ENCODE data around the gene CDK19.
"Not testable (repeated sequence)": the region's sequence is repeated elsewhere in the genome, so short reads cannot be mapped to it uniquely, and the experiment has no call there.

The CDK19 gene

DNA sequence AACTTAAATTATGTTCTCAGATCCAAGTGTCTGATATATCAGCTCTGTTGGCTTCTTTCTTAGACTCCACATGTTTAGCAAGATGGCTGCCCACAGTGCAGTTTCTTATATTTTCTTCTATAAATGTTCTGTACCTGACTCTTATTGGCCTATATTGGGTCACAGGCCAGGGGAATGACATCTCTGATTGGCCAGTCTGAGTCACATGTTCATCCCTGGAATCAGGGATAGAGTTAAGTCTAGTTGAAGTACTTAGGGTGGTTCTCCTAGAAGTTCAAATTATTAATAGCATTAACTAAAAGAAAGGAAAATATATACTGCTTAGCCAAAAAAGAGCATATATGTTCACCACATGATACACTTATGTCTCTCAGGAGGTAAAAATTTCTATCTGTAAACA, 233.6 kb downstream of the CDK19 start:
- no peak for ATAC-seq
- TF ChIP-seq RARB (CRISPR knock-in tag; IDR thresholded peaks at IDR 0.05) (no peak), ISL1 (CRISPR knock-in tag; IDR thresholded peaks at IDR 0.05) (no peak), OSR1 (CRISPR knock-in tag; IDR thresholded peaks at IDR 0.05) (no peak), ZNF70 (CRISPR knock-in tag; IDR thresholded peaks at IDR 0.05) (no peak), ARNTL (CRISPR knock-in tag; IDR thresholded peaks at IDR 0.05; ENCODE audit: borderline replicate concordance, low read depth) (no peak), ESRRG (CRISPR knock-in tag; IDR thresholded peaks at IDR 0.05) (no peak), SNAI2 (CRISPR knock-in tag; IDR thresholded peaks at IDR 0.05) (no peak), ZNF8 (CRISPR knock-in tag; IDR thresholded peaks at IDR 0.05) (no peak), TOX (CRISPR knock-in tag; IDR thresholded peaks at IDR 0.05; ENCODE audit: borderline replicate concordance) (no peak), ZNF565 (CRISPR knock-in tag; conservative IDR thresholded peaks at IDR 0.05; ENCODE audit: low read depth) (no peak), ZFP3 (CRISPR knock-in tag; IDR thresholded peaks at IDR 0.05) (no peak)
- TF ChIP-seq, protein P1, sequence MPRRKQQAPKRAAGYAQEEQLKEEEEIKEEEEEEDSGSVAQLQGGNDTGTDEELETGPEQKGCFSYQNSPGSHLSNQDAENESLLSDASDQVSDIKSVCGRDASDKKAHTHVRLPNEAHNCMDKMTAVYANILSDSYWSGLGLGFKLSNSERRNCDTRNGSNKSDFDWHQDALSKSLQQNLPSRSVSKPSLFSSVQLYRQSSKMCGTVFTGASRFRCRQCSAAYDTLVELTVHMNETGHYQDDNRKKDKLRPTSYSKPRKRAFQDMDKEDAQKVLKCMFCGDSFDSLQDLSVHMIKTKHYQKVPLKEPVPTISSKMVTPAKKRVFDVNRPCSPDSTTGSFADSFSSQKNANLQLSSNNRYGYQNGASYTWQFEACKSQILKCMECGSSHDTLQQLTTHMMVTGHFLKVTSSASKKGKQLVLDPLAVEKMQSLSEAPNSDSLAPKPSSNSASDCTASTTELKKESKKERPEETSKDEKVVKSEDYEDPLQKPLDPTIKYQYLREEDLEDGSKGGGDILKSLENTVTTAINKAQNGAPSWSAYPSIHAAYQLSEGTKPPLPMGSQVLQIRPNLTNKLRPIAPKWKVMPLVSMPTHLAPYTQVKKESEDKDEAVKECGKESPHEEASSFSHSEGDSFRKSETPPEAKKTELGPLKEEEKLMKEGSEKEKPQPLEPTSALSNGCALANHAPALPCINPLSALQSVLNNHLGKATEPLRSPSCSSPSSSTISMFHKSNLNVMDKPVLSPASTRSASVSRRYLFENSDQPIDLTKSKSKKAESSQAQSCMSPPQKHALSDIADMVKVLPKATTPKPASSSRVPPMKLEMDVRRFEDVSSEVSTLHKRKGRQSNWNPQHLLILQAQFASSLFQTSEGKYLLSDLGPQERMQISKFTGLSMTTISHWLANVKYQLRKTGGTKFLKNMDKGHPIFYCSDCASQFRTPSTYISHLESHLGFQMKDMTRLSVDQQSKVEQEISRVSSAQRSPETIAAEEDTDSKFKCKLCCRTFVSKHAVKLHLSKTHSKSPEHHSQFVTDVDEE (CRISPR knock-in tag; IDR thresholded peaks at IDR 0.05): no peak
- TF ChIP-seq, protein P2, sequence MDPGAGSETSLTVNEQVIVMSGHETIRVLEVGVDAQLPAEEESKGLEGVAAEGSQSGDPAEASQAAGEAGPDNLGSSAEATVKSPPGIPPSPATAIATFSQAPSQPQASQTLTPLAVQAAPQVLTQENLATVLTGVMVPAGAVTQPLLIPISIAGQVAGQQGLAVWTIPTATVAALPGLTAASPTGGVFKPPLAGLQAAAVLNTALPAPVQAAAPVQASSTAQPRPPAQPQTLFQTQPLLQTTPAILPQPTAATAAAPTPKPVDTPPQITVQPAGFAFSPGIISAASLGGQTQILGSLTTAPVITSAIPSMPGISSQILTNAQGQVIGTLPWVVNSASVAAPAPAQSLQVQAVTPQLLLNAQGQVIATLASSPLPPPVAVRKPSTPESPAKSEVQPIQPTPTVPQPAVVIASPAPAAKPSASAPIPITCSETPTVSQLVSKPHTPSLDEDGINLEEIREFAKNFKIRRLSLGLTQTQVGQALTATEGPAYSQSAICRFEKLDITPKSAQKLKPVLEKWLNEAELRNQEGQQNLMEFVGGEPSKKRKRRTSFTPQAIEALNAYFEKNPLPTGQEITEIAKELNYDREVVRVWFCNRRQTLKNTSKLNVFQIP (CRISPR knock-in tag; IDR thresholded peaks at IDR 0.05; ENCODE audit: borderline replicate concordance, low read depth): no peak
- TF ChIP-seq, protein P3, sequence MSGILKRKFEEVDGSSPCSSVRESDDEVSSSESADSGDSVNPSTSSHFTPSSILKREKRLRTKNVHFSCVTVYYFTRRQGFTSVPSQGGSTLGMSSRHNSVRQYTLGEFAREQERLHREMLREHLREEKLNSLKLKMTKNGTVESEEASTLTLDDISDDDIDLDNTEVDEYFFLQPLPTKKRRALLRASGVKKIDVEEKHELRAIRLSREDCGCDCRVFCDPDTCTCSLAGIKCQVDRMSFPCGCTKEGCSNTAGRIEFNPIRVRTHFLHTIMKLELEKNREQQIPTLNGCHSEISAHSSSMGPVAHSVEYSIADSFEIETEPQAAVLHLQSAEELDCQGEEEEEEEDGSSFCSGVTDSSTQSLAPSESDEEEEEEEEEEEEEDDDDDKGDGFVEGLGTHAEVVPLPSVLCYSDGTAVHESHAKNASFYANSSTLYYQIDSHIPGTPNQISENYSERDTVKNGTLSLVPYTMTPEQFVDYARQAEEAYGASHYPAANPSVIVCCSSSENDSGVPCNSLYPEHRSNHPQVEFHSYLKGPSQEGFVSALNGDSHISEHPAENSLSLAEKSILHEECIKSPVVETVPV (CRISPR knock-in tag; IDR thresholded peaks at IDR 0.05): no peak
- TF ChIP-seq, protein P4, sequence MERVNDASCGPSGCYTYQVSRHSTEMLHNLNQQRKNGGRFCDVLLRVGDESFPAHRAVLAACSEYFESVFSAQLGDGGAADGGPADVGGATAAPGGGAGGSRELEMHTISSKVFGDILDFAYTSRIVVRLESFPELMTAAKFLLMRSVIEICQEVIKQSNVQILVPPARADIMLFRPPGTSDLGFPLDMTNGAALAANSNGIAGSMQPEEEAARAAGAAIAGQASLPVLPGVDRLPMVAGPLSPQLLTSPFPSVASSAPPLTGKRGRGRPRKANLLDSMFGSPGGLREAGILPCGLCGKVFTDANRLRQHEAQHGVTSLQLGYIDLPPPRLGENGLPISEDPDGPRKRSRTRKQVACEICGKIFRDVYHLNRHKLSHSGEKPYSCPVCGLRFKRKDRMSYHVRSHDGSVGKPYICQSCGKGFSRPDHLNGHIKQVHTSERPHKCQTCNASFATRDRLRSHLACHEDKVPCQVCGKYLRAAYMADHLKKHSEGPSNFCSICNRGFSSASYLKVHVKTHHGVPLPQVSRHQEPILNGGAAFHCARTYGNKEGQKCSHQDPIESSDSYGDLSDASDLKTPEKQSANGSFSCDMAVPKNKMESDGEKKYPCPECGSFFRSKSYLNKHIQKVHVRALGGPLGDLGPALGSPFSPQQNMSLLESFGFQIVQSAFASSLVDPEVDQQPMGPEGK (CRISPR knock-in tag; IDR thresholded peaks at IDR 0.05; ENCODE audit: borderline replicate concordance): no peak

DNA sequence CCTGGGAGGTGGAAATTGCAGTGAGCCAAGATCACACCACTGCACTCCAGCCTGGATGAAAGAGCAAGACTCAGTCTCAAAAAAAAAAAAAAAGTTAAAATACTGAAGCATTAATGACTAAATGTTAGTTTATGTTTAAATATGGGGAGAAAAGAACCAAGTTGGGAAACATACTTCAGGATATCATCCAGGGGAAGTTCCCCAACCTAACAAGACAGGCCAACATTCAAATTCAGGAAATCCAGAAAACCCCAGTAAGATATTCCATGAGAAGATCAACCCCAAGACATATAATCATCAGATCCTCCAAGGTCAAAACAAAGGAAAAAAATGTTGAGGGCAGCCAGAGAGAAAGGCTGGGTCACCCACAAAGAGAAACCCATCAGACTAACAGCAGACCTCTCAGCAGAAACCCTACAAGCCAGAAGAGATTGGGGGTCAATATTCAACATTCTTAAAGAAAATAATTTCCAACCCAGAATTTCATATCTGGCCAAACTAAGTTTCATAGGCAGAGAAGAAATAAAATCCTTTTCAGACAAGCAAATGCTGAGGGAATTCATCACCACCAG, 237.6 kb downstream of the CDK19 start:
- not testable (repeated sequence) for ATAC-seq

DNA sequence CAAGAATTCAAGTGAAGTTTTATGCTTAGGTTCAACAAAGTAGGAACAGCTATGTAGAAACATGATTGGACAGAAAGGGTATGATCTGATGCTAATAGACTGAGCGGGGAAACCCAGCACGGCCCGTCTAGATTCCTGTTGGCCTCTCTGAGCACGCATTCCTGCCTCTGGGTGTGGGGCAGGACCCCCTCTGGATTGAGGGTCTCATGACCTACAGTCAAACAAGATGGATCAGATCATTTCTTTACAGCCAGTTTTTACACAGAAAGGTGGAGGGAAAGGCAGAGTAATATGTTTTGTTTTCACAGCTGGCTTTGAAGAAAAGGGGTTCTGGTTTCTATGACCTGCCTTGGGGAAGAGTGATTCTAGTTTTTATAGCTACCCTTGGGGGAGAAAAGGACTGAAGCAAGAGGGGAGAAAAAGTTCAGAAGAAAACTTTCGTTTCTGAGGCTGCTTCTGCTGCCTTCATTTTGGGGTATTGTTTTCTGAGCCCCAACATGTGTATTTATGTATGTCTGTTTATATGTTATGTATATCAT, 239.3 kb downstream of the CDK19 start:
- TF ChIP-seq ARNTL (CRISPR knock-in tag; IDR thresholded peaks at IDR 0.05; ENCODE audit: borderline replicate concordance, low read depth) (no peak), PPARA (CRISPR knock-in tag; IDR thresholded peaks at IDR 0.05; ENCODE audit: borderline replicate concordance) (no peak)
- TF ChIP-seq, protein P5, sequence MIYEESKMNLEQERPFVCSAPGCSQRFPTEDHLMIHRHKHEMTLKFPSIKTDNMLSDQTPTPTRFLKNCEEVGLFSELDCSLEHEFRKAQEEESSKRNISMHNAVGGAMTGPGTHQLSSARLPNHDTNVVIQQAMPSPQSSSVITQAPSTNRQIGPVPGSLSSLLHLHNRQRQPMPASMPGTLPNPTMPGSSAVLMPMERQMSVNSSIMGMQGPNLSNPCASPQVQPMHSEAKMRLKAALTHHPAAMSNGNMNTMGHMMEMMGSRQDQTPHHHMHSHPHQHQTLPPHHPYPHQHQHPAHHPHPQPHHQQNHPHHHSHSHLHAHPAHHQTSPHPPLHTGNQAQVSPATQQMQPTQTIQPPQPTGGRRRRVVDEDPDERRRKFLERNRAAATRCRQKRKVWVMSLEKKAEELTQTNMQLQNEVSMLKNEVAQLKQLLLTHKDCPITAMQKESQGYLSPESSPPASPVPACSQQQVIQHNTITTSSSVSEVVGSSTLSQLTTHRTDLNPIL (CRISPR knock-in tag; IDR thresholded peaks at IDR 0.05; ENCODE audit: low read depth): no peak
- ATAC-seq: no peak

DNA sequence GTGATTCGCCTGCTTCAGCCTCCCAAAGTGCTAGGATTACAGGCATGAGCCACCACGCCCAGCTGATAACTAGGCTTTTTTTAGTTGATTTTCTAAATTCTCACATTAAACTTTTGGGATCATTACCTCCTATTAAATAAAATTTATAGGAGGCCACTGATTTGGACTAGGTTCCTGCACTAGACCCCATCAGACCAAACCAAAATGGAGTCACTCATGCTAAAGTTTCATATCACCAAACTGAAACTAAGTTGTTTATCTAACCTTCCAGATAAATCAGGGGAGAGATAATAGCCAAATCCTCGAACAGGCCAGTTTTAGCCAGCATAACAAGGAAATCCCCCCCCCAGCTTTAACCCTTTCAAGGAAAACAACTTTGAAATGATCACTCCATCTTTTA, 240.5 kb downstream of the CDK19 start:
- TF ChIP-seq GLIS3 (CRISPR knock-in tag; IDR thresholded peaks at IDR 0.05): no peak
- no peak for TF ChIP-seq SNAI2 (CRISPR knock-in tag; IDR thresholded peaks at IDR 0.05)
- TF ChIP-seq, protein P3 (CRISPR knock-in tag; IDR thresholded peaks at IDR 0.05): no peak
- no peak for TF ChIP-seq TOX (CRISPR knock-in tag; IDR thresholded peaks at IDR 0.05; ENCODE audit: borderline replicate concordance)
- TF ChIP-seq, protein P1 (CRISPR knock-in tag; IDR thresholded peaks at IDR 0.05): no peak
- TF ChIP-seq, protein P5 (CRISPR knock-in tag; IDR thresholded peaks at IDR 0.05; ENCODE audit: low read depth): no peak
- TF ChIP-seq ZC3H10 (CRISPR knock-in tag; IDR thresholded peaks at IDR 0.05): no peak
- ATAC-seq: no peak
